NOMO-1 (cell line): ENCODE measurements around the gene ARHGAP24.
"Not testable (repeated sequence)": the region's sequence is repeated elsewhere in the genome, so short reads cannot be mapped to it uniquely, and the experiment has no call there.

ENCODE experiments used
- DNase-seq, 2 experiments: peaks; one replicate each; lab custom pipeline; 2025; ENCODE audit not compliant: unreplicated experiment in 2 of 2; lab: John Stamatoyannopoulos, UW

Gene ARHGAP24

GRCh38 chr4:85938062-85938461 is 463.1 kb downstream of the ARHGAP24 start:
- no peak for DNase-seq

GRCh38 chr4:85938902-85939301 is 464.0 kb downstream of the ARHGAP24 start:
- DNase-seq, result no peak

GRCh38 chr4:85939595-85939994 is 464.6 kb downstream of the ARHGAP24 start:
- DNase-seq, result no peak

DNA sequence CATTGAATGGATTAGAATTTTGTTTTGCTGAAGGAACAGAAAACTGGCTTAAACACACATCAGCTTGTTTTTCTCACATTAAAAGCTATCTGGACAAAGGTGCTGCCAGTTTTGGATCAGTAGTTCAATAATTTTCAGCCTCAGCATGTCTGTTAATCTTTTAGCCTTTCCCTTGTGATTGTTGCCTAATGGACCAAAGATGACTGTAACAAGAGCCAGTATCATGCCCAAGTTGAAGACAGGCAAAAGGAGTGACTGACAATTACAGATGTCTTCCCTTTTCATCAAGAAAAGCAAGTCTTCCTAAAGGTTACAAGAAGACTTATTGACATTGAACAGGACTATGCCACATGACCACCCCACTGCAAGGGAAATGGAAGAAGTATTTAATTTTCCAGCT is 465.2 kb downstream of the ARHGAP24 start:
- no peak for DNase-seq

DNA sequence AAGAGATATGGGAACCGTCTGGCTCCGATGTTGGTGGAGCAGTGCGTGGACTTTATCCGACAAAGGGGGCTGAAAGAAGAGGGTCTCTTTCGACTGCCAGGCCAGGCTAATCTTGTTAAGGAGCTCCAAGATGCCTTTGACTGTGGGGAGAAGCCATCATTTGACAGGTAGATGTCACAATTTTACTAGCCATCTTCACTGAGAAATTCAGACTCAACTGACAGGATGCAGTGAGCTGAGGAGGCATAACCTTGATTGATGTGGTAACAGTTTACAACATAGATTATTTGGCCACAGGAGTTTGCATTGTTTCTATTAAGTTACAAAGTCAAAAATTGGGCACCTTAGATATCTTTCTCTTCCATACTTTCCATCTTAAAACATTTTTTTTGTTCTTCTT is 467.2 kb downstream of the ARHGAP24 start:
- DNase-seq, result no peak

DNA sequence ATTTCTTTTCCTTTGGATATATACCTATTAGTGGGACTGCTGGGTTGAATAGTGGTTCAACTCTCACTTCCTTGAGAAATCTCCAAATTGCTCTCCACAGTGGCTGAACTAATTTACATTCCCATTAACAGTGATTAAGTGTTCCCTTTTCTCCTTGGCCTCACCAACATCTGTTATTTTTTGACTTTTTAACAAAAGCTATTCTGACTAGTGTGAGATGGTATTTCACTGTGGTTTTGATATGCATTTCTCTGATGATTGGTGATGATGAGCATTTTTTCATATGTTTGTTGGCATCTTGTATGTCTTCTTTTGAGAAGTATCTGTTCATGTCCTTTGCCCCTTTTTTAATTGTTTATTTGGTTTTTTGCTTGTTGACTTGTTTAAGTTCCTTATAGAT is 471.9 kb downstream of the ARHGAP24 start:
- DNase-seq, result no peak

- DNase-seq, result no peak
Measured at GRCh38 chr4:85951099-85951498, 476.1 kb downstream of the ARHGAP24 start.

GRCh38 chr4:85952528-85952927 is 477.6 kb downstream of the ARHGAP24 start:
- DNase-seq, result no peak

- no peak for DNase-seq
Measured at GRCh38 chr4:85952972-85953650, 478.2 kb downstream of the ARHGAP24 start.

DNA sequence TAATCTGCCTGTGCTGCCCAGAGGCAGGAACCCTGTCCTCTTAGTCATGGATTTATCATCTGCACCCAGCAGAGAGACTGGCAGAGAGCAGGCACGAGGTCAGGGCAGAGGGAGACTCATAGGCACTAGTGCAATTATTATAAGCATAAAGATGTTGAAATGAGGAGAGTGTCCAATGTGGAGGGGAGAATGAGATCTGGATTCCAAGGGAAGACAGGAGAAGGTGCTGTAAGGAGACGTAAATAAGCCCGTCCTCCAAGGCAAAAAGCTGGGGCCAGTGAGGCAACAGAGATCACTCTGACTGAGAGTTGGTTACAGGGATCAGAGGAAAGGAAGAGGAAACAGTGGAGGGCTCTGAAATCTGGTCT is 478.7 kb downstream of the ARHGAP24 start:
- DNase-seq, result no peak

DNA sequence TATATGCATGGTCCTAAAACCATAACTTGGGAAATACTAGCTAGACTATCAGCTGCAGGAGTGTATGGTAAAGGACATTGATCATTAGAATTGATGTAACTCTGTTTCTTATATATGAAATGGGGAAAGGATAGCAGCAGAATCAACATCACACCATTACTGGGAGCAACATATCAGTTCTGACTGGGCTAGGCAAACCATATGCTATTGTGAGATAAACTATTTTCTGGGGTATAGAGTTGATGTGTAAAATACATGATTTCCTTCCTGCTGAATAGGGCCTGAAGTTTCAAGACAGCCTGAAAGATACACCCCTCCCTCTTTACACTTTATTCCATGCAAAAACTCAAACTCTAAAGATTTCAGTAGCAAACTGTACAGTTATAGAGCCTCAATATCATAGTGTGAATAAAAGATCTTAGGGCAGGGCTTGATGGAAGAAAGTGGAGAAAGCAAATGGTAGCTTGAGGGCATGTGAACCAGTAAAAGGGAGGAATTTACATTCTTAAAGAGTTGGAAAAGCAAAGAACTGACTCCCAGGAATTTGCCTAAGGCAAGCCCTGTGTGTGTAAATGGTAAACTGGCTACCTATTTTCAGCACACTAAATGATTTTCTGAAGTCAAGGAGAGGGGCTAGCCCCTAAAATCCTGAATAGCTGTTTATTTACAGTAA is 480.8 kb downstream of the ARHGAP24 start:
- DNase-seq, result no peak

- no peak for DNase-seq
Measured at GRCh38 chr4:85956293-85956945, 481.5 kb downstream of the ARHGAP24 start.

- no peak for DNase-seq
Measured at GRCh38 chr4:85961887-85962286, 486.9 kb downstream of the ARHGAP24 start.

GRCh38 chr4:85963231-85963630 is 488.3 kb downstream of the ARHGAP24 start:
- DNase-seq, result no peak

DNA sequence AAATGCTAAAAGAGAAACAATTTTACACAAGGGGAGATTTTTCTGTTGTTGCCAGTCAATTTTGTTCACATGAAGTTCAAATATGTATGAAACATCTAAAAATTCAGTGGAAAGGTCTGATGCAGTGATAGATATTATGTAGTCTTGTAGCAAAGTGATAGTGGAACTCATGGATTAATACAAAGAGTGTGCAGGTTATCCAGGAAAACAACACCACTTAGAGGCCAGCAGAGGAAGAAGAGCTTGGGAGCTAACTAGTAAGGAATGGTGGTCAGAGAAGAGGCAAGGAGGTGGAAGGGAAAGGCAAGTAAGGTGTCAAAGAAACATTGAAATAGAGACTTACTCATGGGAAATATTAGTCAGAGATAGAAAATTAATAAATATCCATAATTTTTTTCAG is 489.3 kb downstream of the ARHGAP24 start:
- DNase-seq, result no peak

DNA sequence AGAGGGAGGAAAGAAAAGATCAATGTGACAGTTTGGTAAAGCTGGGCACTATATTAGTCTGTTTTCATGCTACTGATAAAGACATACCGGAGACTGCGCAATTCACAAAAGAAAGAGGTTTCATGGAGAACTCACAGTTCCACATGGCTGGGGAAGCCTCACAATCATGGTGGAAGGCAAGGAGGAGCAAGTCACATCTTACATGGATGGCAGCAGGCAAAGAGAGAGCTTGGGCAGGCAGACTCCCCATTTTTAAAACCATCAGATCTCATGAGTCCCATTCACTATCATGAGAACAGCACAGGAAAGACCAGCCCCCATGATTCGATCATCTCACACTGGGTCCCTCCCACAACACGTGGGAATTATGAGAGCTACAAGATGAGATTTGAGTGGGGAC is 490.1 kb downstream of the ARHGAP24 start:
- not testable (repeated sequence) for DNase-seq

DNA sequence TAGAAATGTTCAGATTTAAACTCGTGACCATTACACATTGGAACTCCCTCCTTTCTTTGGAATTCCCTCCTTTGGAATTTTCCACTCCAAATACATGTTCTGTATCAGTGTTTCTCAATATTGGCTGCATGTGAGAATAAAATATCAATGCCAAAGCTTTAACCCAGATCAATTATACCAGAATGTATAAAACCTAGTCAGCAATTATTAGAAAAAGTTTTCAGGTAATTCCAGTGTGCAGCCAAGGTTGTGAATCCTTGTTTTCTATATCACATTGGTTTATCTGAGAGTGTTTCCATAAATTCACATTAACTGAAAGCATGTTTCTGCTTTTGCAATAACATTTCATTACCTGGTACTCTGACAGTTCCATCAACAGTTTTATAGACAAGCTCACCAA is 490.6 kb downstream of the ARHGAP24 start:
- no peak for DNase-seq

- DNase-seq, result no peak
Measured at GRCh38 chr4:85966373-85966772, 491.4 kb downstream of the ARHGAP24 start.

- DNase-seq, result no peak
Measured at GRCh38 chr4:85967872-85968271, 492.9 kb downstream of the ARHGAP24 start.

- peak; percentile 13 to 69 for DNase-seq
Measured at GRCh38 chr4:85968945-85969819, 494.2 kb downstream of the ARHGAP24 start.

DNA sequence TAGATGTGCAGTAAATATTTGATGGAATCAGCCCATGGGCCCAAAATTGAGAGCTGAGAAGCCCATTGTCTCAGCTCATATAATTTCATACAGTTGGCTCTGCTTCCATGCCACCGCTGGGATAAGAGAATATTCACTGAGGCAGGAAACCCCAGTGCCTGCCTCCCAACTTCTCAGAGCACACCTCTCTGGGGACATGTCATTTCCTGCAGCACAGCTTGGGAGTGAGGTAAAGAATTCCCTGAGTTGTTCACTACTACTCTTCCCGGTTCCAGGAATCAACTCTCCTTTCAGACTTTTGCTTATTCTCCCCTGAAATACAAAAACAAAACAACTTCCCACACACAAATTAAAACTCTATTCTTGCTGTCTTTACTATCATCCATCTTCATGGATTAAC is 495.6 kb downstream of the ARHGAP24 start:
- no peak for DNase-seq
